Endothelial cell (in vitro differentiated cells): Measurements from ENCODE around the gene IL17RB. TPM values are rescaled to one million over a fixed set of nuclear protein-coding genes. Genes with fewer than 3 reads are reported as not detected.

ENCODE experiments used
- DNase-seq: peaks from one replicate; pipeline ENCODE4 v3.0.0; 2021; ENCODE audit warnings: low spot score
- H3K27ac Mint-ChIP-seq: one replicate; pipeline ENCODE4 v1.8.0; 2021; ENCODE audit warnings: mixed read lengths, inconsistent platforms; ENCODE audit not compliant: unreplicated experiment
- H3K27me3 Mint-ChIP-seq: one replicate; pipeline ENCODE4 v1.8.0; 2021; ENCODE audit warnings: mild to moderate bottlenecking, moderate library complexity, mixed read lengths, inconsistent platforms; ENCODE audit not compliant: unreplicated experiment
- H3K36me3 Mint-ChIP-seq: one replicate; pipeline ENCODE4 v1.8.0; 2021; ENCODE audit warnings: mild to moderate bottlenecking, low read depth, mixed read lengths, inconsistent platforms; ENCODE audit not compliant: unreplicated experiment
- H3K4me1 Mint-ChIP-seq: one replicate; pipeline ENCODE4 v1.8.0; 2021; ENCODE audit warnings: mild to moderate bottlenecking, mixed read lengths, inconsistent platforms; ENCODE audit not compliant: unreplicated experiment
- H3K4me3 Mint-ChIP-seq: one replicate; pipeline ENCODE4 v1.8.0; 2021; ENCODE audit warnings: mild to moderate bottlenecking, mixed read lengths, inconsistent platforms; ENCODE audit not compliant: unreplicated experiment
- H3K9me3 Mint-ChIP-seq: one replicate; pipeline ENCODE4 v1.8.0; 2021; ENCODE audit warnings: mixed read lengths, inconsistent platforms; ENCODE audit not compliant: unreplicated experiment
- CTCF ChIP-seq: fragments of 200-600 bp; sonication (generic); IDR thresholded peaks from one replicate; pipeline ENCODE4 v1.5.0; 2021; ENCODE audit warnings: antibody characterized with exemption; ENCODE audit not compliant: unreplicated experiment
- total RNA-seq: library from RNA; stranded (reverse); fragmentation: NEBNext Ultra II Directional; extraction: Animal tissue kit (Norgen Biotek cat#: 25700); gene quantifications from one replicate; pipeline ENCODE4 v1.2.1, GENCODE V29; 2021; ENCODE audit not compliant: unreplicated experiment

The IL17RB gene
- total RNA-seq, 1 donor from 2014 or later = 0.33 TPM

- H3K36me3 Mint-ChIP-seq = peaks cover 39% of the 10 kb centered on the region
- TF ChIP-seq CTCF = no peak
- no peak overlapping the region for H3K4me3 Mint-ChIP-seq
- no peak for DNase-seq
- peaks cover 2% of the 10 kb centered on the region for H3K27me3 Mint-ChIP-seq
- H3K4me1 Mint-ChIP-seq = no peaks in the 10 kb centered on the region
- H3K9me3 Mint-ChIP-seq = no peaks in the 10 kb centered on the region
- no peak overlapping the region for H3K27ac Mint-ChIP-seq
Measured at GRCh38 chr3:53813229-53813628, 33.1 kb upstream of the IL17RB start.

DNA sequence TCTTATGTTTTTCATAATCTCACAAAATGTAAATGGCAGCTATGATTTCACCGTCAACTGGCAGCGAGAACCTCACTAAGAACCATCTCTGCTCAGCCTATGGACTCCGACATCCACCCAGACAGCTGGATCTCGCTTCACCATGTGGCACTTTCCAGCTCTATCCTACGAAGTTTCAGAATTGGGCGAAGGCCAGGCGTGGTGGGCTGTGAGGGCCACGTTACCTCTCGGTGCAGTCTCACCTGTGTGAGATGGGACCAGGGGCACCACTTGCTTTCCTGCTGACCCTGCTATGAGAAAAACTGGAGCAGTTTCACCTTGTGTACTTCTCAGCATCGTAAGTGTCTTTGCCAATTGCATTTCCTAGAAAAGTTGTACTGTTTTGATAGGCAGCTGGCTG, 32.5 kb upstream of the IL17RB start:
- no peak for TF ChIP-seq CTCF
- Mint-ChIP-seq H3K27ac (no peak overlapping the region), H3K9me3 (no peaks in the 10 kb centered on the region), H3K36me3 (peaks cover 39% of the 10 kb centered on the region), H3K27me3 (peaks cover 2% of the 10 kb centered on the region), H3K4me1 (no peaks in the 10 kb centered on the region), H3K4me3 (no peak overlapping the region)
- no peak for DNase-seq

GRCh38 chr3:53815067-53815466, 31.3 kb upstream of the IL17RB start:
- H3K36me3 Mint-ChIP-seq = peaks cover 33% of the 10 kb centered on the region
- H3K27me3 Mint-ChIP-seq = peaks cover 3% of the 10 kb centered on the region
- DNase-seq = no peak
- H3K9me3 Mint-ChIP-seq = no peaks in the 10 kb centered on the region
- no peak overlapping the region for H3K27ac Mint-ChIP-seq
- no peak for TF ChIP-seq CTCF
- H3K4me1 Mint-ChIP-seq = no peaks in the 10 kb centered on the region
- no peak overlapping the region for H3K4me3 Mint-ChIP-seq

GRCh38 chr3:53815651-53816050, 30.7 kb upstream of the IL17RB start:
- peaks cover 30% of the 10 kb centered on the region for H3K36me3 Mint-ChIP-seq
- no peak overlapping the region for H3K4me3 Mint-ChIP-seq
- H3K27ac Mint-ChIP-seq = no peak overlapping the region
- H3K4me1 Mint-ChIP-seq = no peaks in the 10 kb centered on the region
- no peak for TF ChIP-seq CTCF
- H3K9me3 Mint-ChIP-seq = no peaks in the 10 kb centered on the region
- no peak for DNase-seq
- H3K27me3 Mint-ChIP-seq = peaks cover 3% of the 10 kb centered on the region

DNA sequence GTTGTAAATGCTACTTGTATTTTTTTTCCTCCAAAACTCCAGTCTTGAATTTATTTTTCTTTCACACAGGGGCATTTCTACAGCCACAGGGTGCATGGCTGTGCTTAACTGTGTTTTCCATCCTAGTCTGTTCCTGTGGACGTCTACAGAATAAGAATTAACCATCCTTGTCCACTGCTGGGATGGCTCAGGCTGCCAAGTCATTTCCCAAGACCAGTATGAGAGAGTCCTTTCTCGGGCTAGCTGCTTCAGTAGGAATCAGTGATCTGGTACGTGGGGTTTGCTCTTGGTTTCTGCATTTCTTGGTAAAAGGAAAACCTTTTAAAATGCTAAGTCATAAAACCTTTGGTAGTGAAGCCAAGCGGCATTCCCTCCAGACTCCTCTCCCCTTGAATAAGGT, 29.9 kb upstream of the IL17RB start:
- peaks cover 24% of the 10 kb centered on the region for H3K36me3 Mint-ChIP-seq
- TF ChIP-seq CTCF = no peak
- H3K27ac Mint-ChIP-seq = no peak overlapping the region
- peaks cover 6% of the 10 kb centered on the region for H3K27me3 Mint-ChIP-seq
- no peak overlapping the region for H3K4me3 Mint-ChIP-seq
- H3K4me1 Mint-ChIP-seq = peaks cover 1% of the 10 kb centered on the region
- no peak for DNase-seq
- H3K9me3 Mint-ChIP-seq = no peaks in the 10 kb centered on the region
